Esophagus squamous epithelium (tissue), 4 donors: ENCODE measurements around the gene SUPT3H.

Experiments used
- CTCF ChIP-seq, 6 experiments: fragments of 450-650 bp in 4 of 6; fragments of 200-600 bp in 2 of 6; sonication (generic) in 2 of 6; IDR thresholded peaks; one replicate each; pipeline ENCODE4 v1.5.1; 2016 to 2019; ENCODE audit warnings: antibody characterized with exemption in 6 of 6, mild to moderate bottlenecking in 4 of 6, moderate library complexity in 4 of 6
- POLR2A ChIP-seq, 4 donors: fragments of 450-650 bp; IDR thresholded peaks; one replicate each; pipeline ENCODE4 v1.6.1; 2017; ENCODE audit warnings: antibody characterized with exemption in 4 of 4, mild to moderate bottlenecking in 4 of 4, moderate library complexity in 3 of 4

DNA sequence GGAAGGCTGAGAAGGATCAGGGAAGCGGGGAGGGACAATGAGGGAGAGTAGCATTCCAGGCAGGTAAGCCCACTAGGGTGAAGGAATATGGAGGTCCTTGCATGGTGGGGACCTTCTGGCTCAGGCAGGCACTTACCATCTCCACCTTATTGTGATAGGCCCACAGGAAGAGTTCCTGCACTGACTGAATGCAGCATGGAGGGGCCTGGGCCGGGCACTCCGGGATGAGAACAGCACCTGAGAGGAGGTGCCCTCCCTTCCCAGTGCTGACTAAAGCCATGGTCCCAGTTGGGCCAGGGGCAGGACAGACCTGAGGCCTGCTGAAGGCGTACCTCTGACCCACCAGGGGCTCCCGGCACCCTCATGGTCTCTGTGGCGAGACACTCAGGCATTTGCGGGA is 597.6 kb downstream of the SUPT3H start:
- TF ChIP-seq CTCF (IDR thresholded peaks at IDR 0.05) (no peak), POLR2A (IDR thresholded peaks at IDR 0.05) (no peak)
